GM12874 (cell line): Measurements from ENCODE around the gene HMCN1.

Experiments
- TF ChIP-seq, protein P1 (sequence below): IDR thresholded peaks from 2 replicates; pipeline ENCODE4 v1.5.1; 2011; ENCODE audit warnings: low read depth, mild to moderate bottlenecking, control low read depth, low read length, moderate library complexity; ENCODE audit not compliant: insufficient read depth

The HMCN1 gene

DNA sequence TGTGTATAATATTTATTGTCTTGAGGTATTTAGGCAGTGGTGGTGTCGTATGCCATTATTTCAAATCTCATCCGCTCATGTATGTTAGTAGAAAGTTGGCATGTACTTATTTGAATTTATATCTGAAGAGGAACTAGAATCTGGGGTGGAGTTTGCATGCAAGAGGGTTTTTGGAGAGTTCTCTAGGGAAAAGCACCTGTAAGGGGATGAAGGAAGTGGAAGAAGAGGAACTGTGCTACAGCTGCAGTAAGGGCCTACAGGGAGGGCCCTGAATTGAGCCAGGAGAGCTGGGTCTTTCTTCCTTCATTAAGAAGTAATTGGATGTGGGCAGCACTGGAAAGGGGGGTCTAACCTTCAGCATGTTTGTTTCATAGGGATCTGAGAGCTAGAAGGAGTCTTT lies 197.2 kb downstream of the HMCN1 start:
- TF ChIP-seq, protein P1, sequence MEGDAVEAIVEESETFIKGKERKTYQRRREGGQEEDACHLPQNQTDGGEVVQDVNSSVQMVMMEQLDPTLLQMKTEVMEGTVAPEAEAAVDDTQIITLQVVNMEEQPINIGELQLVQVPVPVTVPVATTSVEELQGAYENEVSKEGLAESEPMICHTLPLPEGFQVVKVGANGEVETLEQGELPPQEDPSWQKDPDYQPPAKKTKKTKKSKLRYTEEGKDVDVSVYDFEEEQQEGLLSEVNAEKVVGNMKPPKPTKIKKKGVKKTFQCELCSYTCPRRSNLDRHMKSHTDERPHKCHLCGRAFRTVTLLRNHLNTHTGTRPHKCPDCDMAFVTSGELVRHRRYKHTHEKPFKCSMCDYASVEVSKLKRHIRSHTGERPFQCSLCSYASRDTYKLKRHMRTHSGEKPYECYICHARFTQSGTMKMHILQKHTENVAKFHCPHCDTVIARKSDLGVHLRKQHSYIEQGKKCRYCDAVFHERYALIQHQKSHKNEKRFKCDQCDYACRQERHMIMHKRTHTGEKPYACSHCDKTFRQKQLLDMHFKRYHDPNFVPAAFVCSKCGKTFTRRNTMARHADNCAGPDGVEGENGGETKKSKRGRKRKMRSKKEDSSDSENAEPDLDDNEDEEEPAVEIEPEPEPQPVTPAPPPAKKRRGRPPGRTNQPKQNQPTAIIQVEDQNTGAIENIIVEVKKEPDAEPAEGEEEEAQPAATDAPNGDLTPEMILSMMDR = no peak

- TF ChIP-seq, protein P1 = no peak
Measured at GRCh38 chr1:185933580-185933979, 199.4 kb downstream of the HMCN1 start.

DNA sequence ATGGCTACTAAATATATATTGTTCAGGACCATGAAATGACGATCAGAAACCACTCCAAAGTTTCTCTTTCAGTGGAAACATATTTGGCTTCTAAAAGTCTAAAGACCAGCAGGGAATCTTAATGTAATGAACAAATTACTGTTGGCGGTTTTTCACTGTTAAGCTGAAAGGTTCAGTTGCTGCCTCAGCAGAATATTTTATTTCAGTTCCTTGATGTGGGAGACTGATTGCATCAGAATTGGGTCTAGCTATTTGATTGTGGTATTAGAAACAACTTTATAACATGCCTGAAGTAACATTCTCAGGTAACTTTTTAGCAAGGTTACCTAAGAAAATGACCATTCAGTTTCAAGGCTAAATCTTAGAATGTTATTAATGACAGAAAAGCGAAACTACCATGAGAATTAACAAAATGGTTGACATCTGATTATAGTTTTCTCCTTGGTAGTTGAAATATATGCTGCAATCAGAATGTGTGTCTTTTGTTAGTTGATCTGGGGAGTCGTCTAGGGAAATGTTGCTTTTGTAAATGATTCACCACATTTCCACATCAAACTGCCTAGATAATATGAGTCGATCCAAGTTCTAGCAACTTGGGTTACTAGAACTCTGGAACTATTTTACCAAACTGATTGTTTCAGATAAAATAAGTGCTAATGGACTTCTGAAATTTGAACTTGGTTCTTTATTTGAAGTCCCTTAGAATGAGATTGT lies 200.4 kb downstream of the HMCN1 start:
- TF ChIP-seq, protein P1 = no peak

DNA sequence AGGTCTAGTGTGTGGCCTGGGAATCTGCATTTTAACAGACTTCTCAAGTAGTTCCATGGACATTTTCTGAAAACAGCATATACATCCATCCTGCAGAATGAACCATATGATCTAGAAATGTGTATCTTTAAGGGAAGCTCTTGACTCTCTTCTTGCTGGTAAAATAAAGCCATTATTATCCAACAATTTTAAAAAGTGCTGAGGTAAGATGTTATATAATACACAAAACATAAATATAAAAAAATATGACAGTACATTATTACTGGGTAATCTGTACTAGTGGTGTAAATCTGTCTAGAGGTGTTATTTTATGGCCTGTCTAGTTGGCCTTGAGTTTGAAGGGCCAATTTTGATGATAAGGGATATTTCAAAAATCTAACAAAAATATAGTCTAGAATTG lies 201.2 kb downstream of the HMCN1 start:
- TF ChIP-seq, protein P1 = no peak

GRCh38 chr1:185936641-185937040 lies 202.4 kb downstream of the HMCN1 start:
- TF ChIP-seq, protein P1 = no peak

DNA sequence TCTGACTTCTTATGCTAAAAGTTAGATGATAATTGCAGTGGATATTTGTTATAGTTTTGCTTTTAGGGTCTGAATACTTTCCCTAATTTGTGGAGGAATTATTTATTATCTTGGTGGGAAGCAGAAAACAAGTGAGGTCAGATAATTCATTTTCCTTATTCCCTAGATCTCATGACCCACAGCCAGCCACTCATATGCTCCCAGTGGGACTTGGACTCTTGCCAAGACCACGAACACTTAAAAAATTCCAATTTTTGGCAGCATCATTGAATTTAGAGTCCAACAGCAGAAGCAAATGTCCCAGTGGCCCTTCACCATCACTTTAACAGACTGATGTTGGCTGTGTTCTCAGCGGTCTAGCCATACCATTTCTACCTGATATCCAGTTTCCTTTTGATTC lies 204.2 kb downstream of the HMCN1 start:
- TF ChIP-seq, protein P1 = no peak

DNA sequence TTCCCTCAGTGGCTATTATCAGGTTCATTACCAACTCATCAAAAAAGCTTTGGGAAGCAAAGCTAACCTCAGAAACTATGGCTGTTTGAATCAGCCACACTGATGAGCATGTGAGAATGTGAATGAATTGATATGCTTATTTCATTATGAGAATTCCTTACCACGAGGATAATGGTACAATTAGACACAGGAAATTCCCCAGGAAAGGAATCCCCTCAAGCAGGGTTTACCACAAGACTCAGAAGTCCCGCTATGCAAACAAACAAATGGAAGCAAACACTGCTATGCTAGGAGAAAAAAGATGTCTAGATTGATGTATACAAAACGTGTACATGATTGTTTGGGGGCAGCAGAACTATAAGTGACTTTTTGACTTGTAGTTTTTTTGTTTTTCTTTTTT lies 205.0 kb downstream of the HMCN1 start:
- TF ChIP-seq, protein P1 = no peak
